SK-N-SH treated with all-trans-retinoic acid at 6 μM for 48 hours (cell line): ENCODE results near the gene PDCD2L.

Experiments
- CREB5 ChIP-seq: fragments of 250-450 bp; sonication (Bioruptor Pico); IDR thresholded peaks from 2 replicates; pipeline ENCODE4 v1.5.1; 2020; ENCODE audit warnings: low read depth, mild to moderate bottlenecking, moderate library complexity
- GLIS3 ChIP-seq: fragments of 250-450 bp; sonication (Bioruptor Pico); IDR thresholded peaks from 2 replicates; pipeline ENCODE4 v1.5.0; 2020; ENCODE audit warnings: mild to moderate bottlenecking, moderate library complexity
- ISL1 ChIP-seq: fragments of 250-450 bp; sonication (Bioruptor Pico); IDR thresholded peaks from 2 replicates; pipeline ENCODE4 v2.1.2; 2022; ENCODE audit warnings: mild to moderate bottlenecking, moderate library complexity
- PATZ1 ChIP-seq: fragments of 250-450 bp; sonication (Bioruptor Pico); IDR thresholded peaks from 2 replicates; pipeline ENCODE4 v1.8.0; 2020; ENCODE audit warnings: mild to moderate bottlenecking, moderate library complexity, borderline replicate concordance
- RARB ChIP-seq: fragments of 250-450 bp; sonication (Bioruptor Pico); IDR thresholded peaks from 2 replicates; pipeline ENCODE4 v1.8.0; 2021; ENCODE audit warnings: mild to moderate bottlenecking, moderate library complexity
- ZFP3 ChIP-seq: fragments of 250-450 bp; sonication (Bioruptor Pico); IDR thresholded peaks from 2 replicates; pipeline ENCODE4 v1.5.0; 2020; ENCODE audit warnings: mild to moderate bottlenecking, moderate library complexity
- ZFP30 ChIP-seq: fragments of 450-650 bp; formaldehyde crosslinking; IDR thresholded peaks from 2 replicates; pipeline ENCODE4 v1.5.0; 2022; ENCODE audit warnings: mild to moderate bottlenecking, moderate library complexity

- TF ChIP-seq RARB (CRISPR knock-in tag) (no peak), ZFP30 (no peak), GLIS3 (no peak), ZFP3 (no peak), CREB5 (CRISPR knock-in tag) (no peak), PATZ1 (CRISPR knock-in tag) (no peak), ISL1 (CRISPR knock-in tag) (no peak)
These were observed 22.0 kb downstream of the PDCD2L start for GRCh38 chr19:34426096-34426661.
